MG63 (cell line): Measurements from ENCODE around the gene ZNF566. TPM values are rescaled to one million over a fixed set of nuclear protein-coding genes. Genes with fewer than 3 reads are reported as not detected.
A peak's percentile ranks its signal among the peaks of the same experiment; 100 is the strongest.
"Not testable (repeated sequence)": the region's sequence is repeated elsewhere in the genome, so short reads cannot be mapped to it uniquely, and the experiment has no call there.

Experiments
- DNase-seq: peaks from one replicate; pipeline ENCODE4 v3.0.0-alpha.2; 2020
- H3K27me3 ChIP-seq: fragments of 250-450 bp; sonication (Bioruptor Pico); 2 replicates; pipeline ENCODE4 v1.5.1; 2020; ENCODE audit warnings: mild to moderate bottlenecking, moderate library complexity
- H3K36me3 ChIP-seq: fragments of 250-450 bp; sonication (Bioruptor Pico); 2 replicates; pipeline ENCODE4 v1.5.1; 2020; ENCODE audit warnings: mild to moderate bottlenecking, moderate library complexity
- H3K4me3 ChIP-seq: fragments of 250-450 bp; sonication (Bioruptor Pico); 2 replicates; pipeline ENCODE4 v1.5.1; 2020; ENCODE audit warnings: mild to moderate bottlenecking, moderate library complexity
- H3K9me3 ChIP-seq: fragments of 250-450 bp; sonication (Bioruptor Pico); 2 replicates; pipeline ENCODE4 v1.5.1; 2020; ENCODE audit warnings: mild to moderate bottlenecking, moderate library complexity
- total RNA-seq: library from RNA; depleted of rRNA; stranded (reverse); fragments of >200 nt; shearing (Covaris generic); gene quantifications from 2 replicates; pipeline ENCODE4 v1.2.3, GENCODE V29; 2014; ENCODE audit warnings: low replicate concordance; rRNA removed

ZNF566 gene
- 1.8 TPM in 1 of 2 replicates, not detected in the other for total RNA-seq

GRCh38 chr19:36489118-36489919 is at the start of gene ZNF566:
TSS of gene ZNF566 (minus strand) at chr19:36489561. CDS start at chr19:36476557, 13,004 bp downstream.
- no peaks in the 10 kb centered on the region for H3K27me3 ChIP-seq
- no peaks in the 10 kb centered on the region for H3K36me3 ChIP-seq
- H3K9me3 ChIP-seq, result peaks cover 15% of the 10 kb centered on the region
- peak; percentile 62 for DNase-seq
- H3K4me3 ChIP-seq, result peak within 1 kb of the TSS; percentile 43

- H3K4me3 ChIP-seq, result peak overlapping the region; percentile 60
- no peak for DNase-seq
- peaks cover 28% of the 10 kb centered on the region for H3K9me3 ChIP-seq
- H3K36me3 ChIP-seq, result peaks cover 17% of the 10 kb centered on the region
- H3K27me3 ChIP-seq, result no peaks in the 10 kb centered on the region
These were observed 39.7 kb upstream of the ZNF566 start for GRCh38 chr19:36528921-36529518.

DNA sequence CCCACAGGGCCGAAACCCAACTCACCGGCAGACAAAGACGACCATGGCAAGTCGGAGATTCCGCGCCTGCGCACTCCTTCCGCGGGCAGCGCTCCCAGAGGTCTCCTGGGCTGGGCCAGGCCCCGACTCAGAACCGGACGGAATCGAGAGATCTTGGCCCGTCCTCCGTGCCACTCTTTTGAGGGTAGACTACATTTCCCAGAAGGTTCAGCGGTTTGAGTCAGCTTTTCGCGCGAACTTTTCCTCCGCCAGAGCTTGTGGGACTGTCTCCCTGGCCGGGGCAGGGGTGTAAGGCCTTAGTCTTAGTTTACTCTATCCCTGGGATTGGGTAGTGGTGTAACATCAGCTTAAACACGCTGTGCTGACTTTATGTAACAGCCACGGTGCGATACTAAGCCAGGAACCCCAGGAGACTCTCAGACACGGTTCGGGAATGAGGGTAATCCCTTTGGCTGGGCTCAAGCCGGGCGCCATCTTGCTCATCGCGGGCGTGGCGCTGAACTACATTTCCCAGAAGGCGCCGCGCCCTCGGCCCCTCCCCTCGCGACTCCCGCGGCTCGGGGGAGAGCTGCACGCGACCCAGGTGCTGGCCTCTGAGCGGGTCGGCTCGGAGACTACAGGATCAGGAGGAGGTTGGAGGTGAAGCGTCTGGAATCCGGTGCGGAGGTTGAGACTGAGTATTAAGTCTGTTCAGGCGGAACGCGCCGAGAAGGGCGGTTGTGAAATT is 39.0 kb upstream of the ZNF566 start, which contains the start of gene ZNF260:
Gene ZNF260, minus strand, starts transcription at position 78 of the 727 bp plus-strand sequence. CDS start 13,033 bp downstream, outside the sequence.
- DNase-seq, result peak; percentile 92
- H3K4me3 ChIP-seq, result peak within 1 kb of the TSS; percentile 60
- no peaks in the 10 kb centered on the region for H3K27me3 ChIP-seq
- peaks cover 20% of the 10 kb centered on the region for H3K36me3 ChIP-seq
- peaks cover 28% of the 10 kb centered on the region for H3K9me3 ChIP-seq

DNA sequence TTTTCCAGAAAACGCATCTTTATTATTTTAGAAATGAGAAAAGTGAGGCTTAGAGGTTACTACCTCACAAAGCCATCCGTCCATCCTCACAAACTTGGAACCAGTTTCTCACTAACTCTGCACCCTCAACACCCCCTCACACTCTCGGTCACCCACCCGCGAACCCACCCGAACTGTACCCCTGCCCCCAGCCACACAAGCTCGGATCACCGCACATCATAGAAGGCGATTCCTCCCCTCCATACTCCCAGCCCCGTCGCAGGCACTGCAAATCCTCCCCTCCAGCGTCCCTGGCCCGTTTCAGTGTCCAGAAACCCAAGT is 38.5 kb upstream of the ZNF566 start:
- Histone ChIP-seq H3K36me3 (peaks cover 25% of the 10 kb centered on the region), H3K4me3 (peak overlapping the region; percentile 60), H3K9me3 (peaks cover 30% of the 10 kb centered on the region), H3K27me3 (no peaks in the 10 kb centered on the region)
- DNase-seq, result no peak

DNA sequence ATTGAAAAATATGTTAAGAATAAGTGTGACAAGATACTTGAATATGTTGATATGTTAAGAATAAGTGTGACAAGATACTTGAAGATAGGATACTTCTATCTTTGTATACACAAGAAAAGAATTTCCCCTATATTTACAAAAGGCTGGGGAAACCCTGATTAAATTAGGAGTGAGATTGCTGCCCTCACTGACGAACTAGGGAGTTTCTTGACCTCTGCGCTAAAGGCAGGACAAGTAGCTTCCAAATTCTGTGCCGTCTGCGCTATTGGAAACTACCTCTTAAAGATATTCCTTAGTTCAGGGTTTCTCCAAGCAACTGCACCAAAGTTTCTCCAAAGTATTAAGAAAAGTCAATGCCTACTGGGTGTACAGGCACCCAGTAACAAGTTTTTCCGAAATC is 38.0 kb upstream of the ZNF566 start:
- H3K9me3 ChIP-seq, result peaks cover 33% of the 10 kb centered on the region
- H3K4me3 ChIP-seq, result peak overlapping the region; percentile 60
- peaks cover 29% of the 10 kb centered on the region for H3K36me3 ChIP-seq
- no peaks in the 10 kb centered on the region for H3K27me3 ChIP-seq
- DNase-seq, result no peak

DNA sequence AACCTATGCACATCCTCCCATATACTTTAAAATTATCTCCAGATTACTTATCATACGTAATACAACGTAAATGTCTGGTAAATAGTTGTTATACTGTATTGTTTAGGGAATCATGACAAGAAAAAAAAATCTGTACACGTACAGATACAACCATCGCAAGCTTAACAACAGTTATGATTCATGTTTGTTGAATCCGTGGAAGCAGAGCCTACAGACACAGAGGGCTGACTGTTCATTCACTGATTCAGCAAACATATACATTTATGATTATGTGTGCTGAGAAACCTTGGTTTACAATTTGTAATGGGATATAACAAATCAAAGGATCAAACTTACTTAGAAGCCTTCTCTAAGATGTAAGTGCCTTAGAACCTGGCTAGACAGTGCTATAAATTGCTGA is 37.2 kb upstream of the ZNF566 start:
- peaks cover 35% of the 10 kb centered on the region for H3K36me3 ChIP-seq
- H3K9me3 ChIP-seq, result peaks cover 36% of the 10 kb centered on the region
- DNase-seq, result no peak
- no peaks in the 10 kb centered on the region for H3K27me3 ChIP-seq
- H3K4me3 ChIP-seq, result no peak overlapping the region

GRCh38 chr19:36524617-36525016 is 35.3 kb upstream of the ZNF566 start:
- no peaks in the 10 kb centered on the region for H3K27me3 ChIP-seq
- no peak overlapping the region for H3K4me3 ChIP-seq
- DNase-seq, result no peak
- peaks cover 47% of the 10 kb centered on the region for H3K9me3 ChIP-seq
- peaks cover 46% of the 10 kb centered on the region for H3K36me3 ChIP-seq

DNA sequence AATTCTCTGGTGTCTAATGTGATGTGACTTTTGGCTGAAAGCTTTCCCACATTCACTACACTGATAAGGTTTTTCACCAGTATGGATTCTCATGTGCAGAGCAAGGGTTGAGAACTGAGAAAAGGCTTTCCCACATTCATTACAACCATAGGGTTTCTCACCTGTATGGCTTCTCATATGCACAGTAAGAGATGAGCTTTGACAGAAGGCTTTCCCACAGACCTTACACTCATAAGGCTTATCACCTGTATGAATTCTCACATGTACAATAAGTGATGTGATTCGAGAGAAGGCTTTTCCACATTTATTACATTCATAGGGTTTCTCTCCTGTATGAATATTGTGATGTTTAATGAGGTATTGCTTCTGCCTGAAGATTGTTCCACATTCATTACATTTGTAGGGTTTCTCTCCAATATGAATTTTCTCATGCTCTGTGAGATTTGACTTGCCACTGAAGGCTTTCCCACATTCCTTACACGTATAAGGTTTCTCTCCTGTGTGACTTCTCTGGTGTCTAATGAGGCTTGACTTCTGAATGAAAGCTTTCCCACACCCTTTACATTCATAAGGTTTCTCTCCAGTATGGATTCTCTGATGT is 24.8 kb upstream of the ZNF566 start:
- DNase-seq, result no peak
- H3K36me3 ChIP-seq, result peaks cover 50% of the 10 kb centered on the region
- no peaks in the 10 kb centered on the region for H3K27me3 ChIP-seq
- H3K9me3 ChIP-seq, result peaks cover 70% of the 10 kb centered on the region
- H3K4me3 ChIP-seq, result no peak overlapping the region

- no peak for DNase-seq
- Histone ChIP-seq H3K27me3 (no peaks in the 10 kb centered on the region), H3K9me3 (peaks cover 40% of the 10 kb centered on the region), H3K36me3 (peaks cover under 1% of the 10 kb centered on the region; the same call in 1 of the 2 replicates), H3K4me3 (no peak overlapping the region)
These were observed 19.0 kb upstream of the ZNF566 start for GRCh38 chr19:36508325-36508724.

DNA sequence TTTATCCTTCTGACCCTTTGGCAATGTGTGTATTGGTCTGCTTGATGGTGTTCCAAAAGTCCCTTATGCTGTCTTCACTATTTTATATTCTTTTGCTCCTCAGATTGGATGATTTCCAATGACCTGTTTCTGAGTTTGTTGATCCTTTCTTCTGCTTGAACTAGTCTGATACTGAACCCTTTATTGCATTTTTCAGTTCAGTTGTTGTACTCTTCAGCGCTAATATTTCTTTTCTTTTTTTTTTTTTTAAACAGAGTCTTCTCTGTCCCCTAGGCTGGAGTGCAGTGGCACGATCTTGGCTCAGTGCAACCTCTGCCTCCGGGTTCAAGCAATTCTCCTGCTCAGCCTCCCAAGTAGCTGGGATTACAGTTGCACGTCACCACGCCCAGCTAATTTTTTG is 12.6 kb upstream of the ZNF566 start:
- Histone ChIP-seq H3K27me3 (no peaks in the 10 kb centered on the region), H3K36me3 (no peaks in the 10 kb centered on the region), H3K4me3 (no peak overlapping the region), H3K9me3 (peaks cover 14% of the 10 kb centered on the region)
- no peak for DNase-seq

DNA sequence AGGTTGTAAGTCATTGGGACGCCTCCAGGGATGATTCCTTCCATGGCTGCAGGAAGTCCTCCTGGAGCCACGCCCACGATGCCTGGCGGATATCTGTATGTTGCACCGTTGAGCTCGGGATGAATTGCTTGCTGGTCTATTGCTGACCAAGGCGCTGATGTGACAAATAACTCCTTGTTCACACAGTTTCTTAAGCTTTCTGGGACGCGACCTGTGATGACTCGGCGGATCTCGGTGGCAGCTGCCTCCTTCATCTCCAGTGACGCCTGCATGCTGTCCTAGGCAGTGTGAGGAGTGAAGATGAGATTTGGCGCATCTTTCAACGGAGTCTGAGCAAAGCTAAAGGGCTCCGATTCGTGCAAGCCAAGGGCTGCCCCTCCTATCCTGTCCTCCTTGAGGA is 7.6 kb upstream of the ZNF566 start:
- H3K36me3 ChIP-seq, result no peaks in the 10 kb centered on the region
- H3K4me3 ChIP-seq, result no peak overlapping the region
- H3K9me3 ChIP-seq, result peaks cover 15% of the 10 kb centered on the region
- DNase-seq, result no peak
- no peaks in the 10 kb centered on the region for H3K27me3 ChIP-seq

DNA sequence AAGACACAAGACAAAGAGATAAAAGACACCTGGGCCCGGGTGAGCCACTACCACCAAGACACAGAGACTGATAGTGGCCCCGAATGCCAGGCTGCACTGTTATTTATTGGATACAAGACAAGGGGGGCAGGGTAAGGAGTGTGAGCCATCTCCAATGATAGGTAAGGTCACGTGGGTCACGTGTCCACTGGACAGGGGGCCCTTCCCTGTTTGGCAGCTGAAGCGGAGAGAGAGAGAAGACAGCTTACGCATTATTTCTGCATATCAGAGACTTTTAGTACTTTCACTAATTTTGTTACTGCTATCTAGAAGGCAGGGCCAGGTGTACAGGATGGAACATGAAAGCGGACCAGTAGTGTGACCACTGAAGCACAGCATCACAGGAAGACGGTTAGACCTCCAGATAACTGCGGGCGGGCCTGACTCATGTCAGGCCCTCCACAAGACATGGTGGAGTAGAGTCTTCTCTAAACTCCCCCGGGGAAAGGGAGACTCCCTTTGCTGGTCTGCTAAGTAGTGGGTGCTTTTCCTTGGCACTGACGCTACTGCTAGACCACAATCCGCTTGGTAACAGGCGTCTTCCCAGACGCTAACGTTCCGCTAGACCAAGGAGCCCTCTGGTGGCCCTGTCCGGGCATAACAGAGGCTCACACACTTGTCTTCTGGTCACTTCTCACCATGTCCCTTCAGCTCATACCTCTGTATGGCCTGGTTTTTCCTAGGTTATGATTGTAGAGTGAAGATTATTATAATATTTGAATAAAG is 3.5 kb upstream of the ZNF566 start:
- peak; percentile 40 for DNase-seq
- H3K36me3 ChIP-seq, H3K4me3 ChIP-seq, H3K27me3 ChIP-seq: not testable (repeated sequence)
- peaks cover 19% of the 10 kb centered on the region for H3K9me3 ChIP-seq

GRCh38 chr19:36490846-36491245 is 1.5 kb upstream of the ZNF566 start:
- not testable (repeated sequence) for DNase-seq, H3K27me3 ChIP-seq, H3K36me3 ChIP-seq, H3K4me3 ChIP-seq
- peaks cover 18% of the 10 kb centered on the region for H3K9me3 ChIP-seq

GRCh38 chr19:36489920-36490415 is 607 bp upstream of the ZNF566 start:
- Histone ChIP-seq H3K4me3 (peak overlapping the region; percentile 43), H3K27me3 (no peaks in the 10 kb centered on the region), H3K9me3 (peaks cover 17% of the 10 kb centered on the region), H3K36me3 (no peaks in the 10 kb centered on the region)
- peak; percentile 33 for DNase-seq

DNA sequence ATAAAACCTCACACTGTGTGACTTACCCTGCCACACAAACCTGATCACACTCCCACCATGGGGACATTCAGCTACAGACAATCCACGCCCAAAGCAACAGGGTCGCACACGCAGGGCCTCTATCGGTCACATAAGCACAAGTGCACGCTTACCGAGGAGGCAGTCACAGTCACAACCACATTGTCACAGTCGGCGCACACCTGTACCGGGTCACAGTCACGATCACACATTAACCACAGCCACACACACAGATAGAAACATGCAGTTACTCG is 579 bp downstream of the ZNF566 start:
- DNase-seq, result no peak

GRCh38 chr19:36488118-36488845 is 1.1 kb downstream of the ZNF566 start:
- Histone ChIP-seq H3K36me3 (no peaks in the 10 kb centered on the region), H3K9me3 (peaks cover 15% of the 10 kb centered on the region), H3K27me3 (no peaks in the 10 kb centered on the region), H3K4me3 (no peak overlapping the region)
- no peak for DNase-seq

More for the DNA sequence above, 579 bp downstream of the ZNF566 start:
- peaks cover 15% of the 10 kb centered on the region for H3K9me3 ChIP-seq
- no peaks in the 10 kb centered on the region for H3K36me3 ChIP-seq
- H3K4me3 ChIP-seq, result peak overlapping the region; percentile 43
- H3K27me3 ChIP-seq, result no peaks in the 10 kb centered on the region
